Activated CD8-positive, alpha-beta memory T cell treated with anti-CD3 and anti-CD28 coated beads for 24 hours (primary cell): ENCODE measurements around the gene TAL1.
"Not testable (repeated sequence)": the region's sequence is repeated elsewhere in the genome, so short reads cannot be mapped to it uniquely, and the experiment has no call there.

Experiments
- DNase-seq: peaks from one replicate; pipeline ENCODE4 v3.0.0-alpha.2; 2020

Gene TAL1

GRCh38 chr1:47232187-47232874 is at the start of gene TAL1:
TAL1 (minus strand) TSS chr1:47232225; CDS start chr1:47225888, 6,337 bp downstream.
- DNase-seq: no peak

- no peak for DNase-seq
Measured at GRCh38 chr1:47280142-47280541, 48.1 kb upstream of the TAL1 start.

- no peak for DNase-seq
Measured at GRCh38 chr1:47276850-47277249, 44.8 kb upstream of the TAL1 start.

- not testable (repeated sequence) for DNase-seq
Measured at GRCh38 chr1:47275811-47276210, 43.8 kb upstream of the TAL1 start.

GRCh38 chr1:47265529-47265928 is 33.5 kb upstream of the TAL1 start:
- not testable (repeated sequence) for DNase-seq

GRCh38 chr1:47262787-47263413 is 30.9 kb upstream of the TAL1 start:
- DNase-seq: peak; percentile 61

GRCh38 chr1:47257224-47257623 is 25.2 kb upstream of the TAL1 start:
- DNase-seq: no peak

- DNase-seq: no peak
Measured at GRCh38 chr1:47252795-47253194, 20.8 kb upstream of the TAL1 start.

- no peak for DNase-seq
Measured at GRCh38 chr1:47252369-47252768, 20.3 kb upstream of the TAL1 start.

- DNase-seq: no peak
Measured at GRCh38 chr1:47249755-47250154, 17.7 kb upstream of the TAL1 start.

GRCh38 chr1:47244339-47244862 is 12.4 kb upstream of the TAL1 start:
- no peak for DNase-seq

GRCh38 chr1:47243910-47244309 is 11.9 kb upstream of the TAL1 start:
- no peak for DNase-seq

GRCh38 chr1:47241114-47242113 is 9.4 kb upstream of the TAL1 start:
- no peak for DNase-seq

GRCh38 chr1:47238935-47239592 is 7.0 kb upstream of the TAL1 start:
- DNase-seq: no peak

- no peak for DNase-seq
Measured at GRCh38 chr1:47235806-47236205, 3.8 kb upstream of the TAL1 start.

GRCh38 chr1:47235241-47235681 is 3.2 kb upstream of the TAL1 start:
- DNase-seq: no peak

GRCh38 chr1:47233186-47233585 is 1.2 kb upstream of the TAL1 start:
- DNase-seq: no peak

- DNase-seq: peak; percentile 69
Measured at GRCh38 chr1:47231301-47232186, 481 bp downstream of the TAL1 start.

GRCh38 chr1:47230692-47231300 is 1.2 kb downstream of the TAL1 start:
- no peak for DNase-seq

- no peak for DNase-seq
Measured at GRCh38 chr1:47229886-47230691, 1.9 kb downstream of the TAL1 start.
